C4-2B (cell line): ENCODE results near the gene CHSY3.

Source experiments
- CTCF ChIP-seq: fragments of 450-650 bp; conservative IDR thresholded peaks from 2 replicates; pipeline ENCODE4 v1.5.1; 2017; ENCODE audit warnings: mild to moderate bottlenecking
- ZFX ChIP-seq: fragments of 450-650 bp; IDR thresholded peaks from 2 replicates; pipeline ENCODE4 v1.6.1; 2017

- TF ChIP-seq CTCF (no peak), ZFX (no peak)
Observed at GRCh38 chr5:130068988-130069387, 164.7 kb downstream of the CHSY3 start.
